Measurements from ENCODE around the gene TRIM9.

Gene TRIM9

DNA sequence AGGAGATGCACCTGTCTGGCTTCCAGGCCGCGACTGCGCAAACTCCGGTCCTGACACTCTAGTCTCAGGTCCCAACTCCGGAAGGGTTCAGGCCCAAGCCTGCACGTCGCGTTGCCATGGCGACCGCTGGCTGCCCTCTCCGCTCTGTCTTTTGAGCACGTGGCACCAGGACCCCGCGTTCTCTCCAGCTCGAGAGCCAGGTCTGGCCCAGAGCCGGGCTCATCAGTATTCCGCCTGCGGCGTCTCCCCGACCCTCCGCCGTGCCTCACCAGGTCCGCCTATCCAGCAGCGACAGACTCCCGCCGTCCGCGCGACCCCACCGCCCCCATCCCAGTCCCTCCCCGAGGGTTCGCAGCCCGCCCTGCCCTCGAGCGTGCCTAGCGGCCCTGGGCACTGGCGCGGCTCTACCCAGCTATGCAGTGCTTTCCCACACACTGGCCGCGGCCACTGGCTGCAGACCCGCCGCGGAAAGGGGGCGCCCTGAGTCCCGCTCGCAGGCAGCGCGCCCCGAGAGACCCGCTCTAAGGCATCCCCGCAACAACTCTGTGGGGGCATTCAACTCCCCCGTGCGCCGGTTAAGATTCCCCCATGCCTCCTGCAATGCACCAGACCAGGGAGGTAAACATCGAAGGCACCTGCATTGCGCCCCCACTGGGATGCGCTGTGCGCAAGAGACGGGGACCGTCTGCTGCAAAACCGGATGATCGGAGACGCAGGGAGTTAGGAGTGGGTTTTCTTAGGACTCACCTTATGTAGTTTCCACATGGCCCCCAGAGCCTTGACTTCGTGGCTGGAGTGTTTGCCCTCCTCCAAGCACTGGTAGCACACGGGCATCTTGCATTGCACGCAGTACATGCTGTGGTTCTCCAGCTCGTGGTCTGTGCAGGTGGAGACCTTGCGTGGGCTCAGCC is 1.3 kb downstream of the TRIM9 start:
- peak; percentile 29 for DNase-seq (ENCODE audit: low read depth)

DNA sequence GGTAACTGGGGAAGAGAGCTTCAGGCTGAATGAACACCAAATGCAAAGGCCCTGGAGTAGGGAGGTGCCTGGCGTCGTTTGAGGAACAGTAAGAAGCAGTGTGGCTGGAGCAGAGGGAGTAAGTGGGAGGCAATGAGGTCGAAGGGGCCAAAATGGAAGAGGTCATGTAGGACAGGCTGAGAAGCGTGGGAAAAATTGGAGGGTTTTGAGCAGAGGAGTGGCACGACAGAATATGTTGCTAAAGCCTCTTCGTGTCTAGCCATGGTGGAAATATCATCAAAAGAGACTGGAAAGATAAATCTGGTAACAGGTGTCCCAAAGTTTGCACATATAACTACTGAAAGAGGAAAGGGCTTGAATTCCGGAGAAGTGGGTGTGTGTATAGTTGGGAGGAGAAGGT is 1.9 kb downstream of the TRIM9 start:
- no peak for DNase-seq (ENCODE audit: low read depth)

DNA sequence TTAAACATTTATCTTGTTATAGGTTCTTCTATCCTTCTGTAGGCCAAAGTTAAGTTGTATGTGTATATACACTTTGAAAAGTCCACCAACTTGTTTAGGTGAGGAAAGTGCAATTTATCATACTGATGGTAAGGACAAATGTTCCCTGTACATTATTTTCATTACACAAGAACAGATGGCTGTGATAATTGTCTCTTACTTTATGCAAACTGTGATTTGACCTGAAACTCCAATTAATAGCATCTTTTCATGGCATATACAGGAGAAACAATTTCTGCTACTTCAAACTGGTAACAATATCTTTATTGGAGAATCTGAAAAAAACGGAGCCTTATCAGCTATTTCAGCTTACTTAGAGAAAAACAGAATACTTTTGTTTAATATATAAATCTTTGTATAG is 5.6 kb downstream of the TRIM9 start:
- DNase-seq (ENCODE audit: low read depth): no peak

DNA sequence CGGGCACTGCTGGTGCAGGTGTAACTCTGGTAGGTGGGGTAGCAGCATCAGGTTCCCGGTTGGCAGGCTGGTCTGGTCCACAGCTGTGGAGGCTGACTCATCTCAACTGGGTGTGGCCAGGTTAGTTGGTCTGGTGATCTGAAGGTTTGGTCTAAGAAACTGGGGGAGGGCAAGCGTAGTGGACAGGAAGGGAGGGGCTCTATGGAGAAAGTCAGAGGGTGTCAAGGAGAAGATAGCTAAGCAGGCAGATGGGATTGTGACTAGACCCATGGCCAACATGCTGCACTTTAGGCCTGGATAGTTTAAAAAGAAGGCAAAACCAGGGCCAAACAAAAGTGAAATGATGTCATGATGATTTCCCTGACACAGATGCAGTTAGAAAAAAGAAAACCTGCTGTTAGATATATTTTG is 7.9 kb downstream of the TRIM9 start:
- DNase-seq (ENCODE audit: low read depth): no peak

DNA sequence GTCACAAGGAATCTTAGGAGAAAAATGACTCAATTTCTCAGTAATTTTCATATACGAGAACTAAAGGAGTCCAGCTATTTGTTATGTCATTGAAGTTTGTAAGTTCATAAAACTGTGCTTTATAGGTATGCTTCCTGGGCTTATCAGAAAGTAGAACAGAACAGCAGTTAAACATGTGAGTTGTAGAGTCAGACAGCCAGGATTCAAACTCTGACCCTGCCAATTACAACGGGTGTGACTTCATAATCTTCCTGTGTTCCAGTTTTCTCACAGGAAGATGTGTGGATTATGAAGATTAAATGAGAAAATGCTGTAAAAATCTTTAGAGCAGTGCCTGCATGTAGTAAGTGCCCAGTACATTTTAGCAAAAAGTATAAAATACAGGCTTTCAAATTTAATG is 8.9 kb downstream of the TRIM9 start:
- no peak for DNase-seq (ENCODE audit: low read depth)

DNA sequence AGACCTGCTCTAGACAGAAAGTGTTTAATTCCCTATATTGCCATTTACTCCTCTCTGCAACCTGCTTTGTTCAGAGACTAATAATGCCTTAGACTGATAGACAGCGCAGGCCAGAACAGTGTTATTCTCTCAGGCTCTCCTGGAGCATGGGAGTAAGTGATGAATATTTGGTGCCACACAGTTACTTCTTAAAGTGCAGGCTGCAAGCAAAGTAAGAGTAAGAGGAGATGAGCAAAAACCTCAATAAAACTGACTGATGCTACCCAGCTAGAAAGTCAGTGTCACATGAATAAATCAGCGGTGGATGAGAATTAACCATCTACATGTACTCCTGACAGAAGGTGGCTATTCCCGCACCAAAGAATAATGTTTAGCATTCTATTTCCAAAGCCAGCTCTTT is 9.9 kb downstream of the TRIM9 start:
- DNase-seq (ENCODE audit: low read depth): no peak

DNA sequence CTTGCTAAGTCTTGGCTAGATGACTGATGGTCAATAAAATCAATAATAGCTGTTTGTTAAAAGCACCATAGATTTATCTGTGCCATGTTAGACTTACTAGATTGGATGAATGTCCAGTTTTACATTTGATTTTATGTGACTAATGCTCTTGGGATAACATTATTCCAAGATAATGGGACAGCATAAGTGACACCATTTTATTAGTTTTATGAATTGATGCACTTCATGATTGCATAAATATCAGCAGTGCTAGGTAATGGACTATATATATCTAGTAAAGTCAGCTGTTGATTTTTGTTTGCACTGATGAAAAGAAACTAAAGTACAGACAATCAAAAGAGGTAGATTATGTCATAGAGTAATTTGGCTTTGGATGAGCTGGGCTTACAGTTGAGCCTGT is 10.4 kb downstream of the TRIM9 start:
- DNase-seq (ENCODE audit: low read depth): no peak

DNA sequence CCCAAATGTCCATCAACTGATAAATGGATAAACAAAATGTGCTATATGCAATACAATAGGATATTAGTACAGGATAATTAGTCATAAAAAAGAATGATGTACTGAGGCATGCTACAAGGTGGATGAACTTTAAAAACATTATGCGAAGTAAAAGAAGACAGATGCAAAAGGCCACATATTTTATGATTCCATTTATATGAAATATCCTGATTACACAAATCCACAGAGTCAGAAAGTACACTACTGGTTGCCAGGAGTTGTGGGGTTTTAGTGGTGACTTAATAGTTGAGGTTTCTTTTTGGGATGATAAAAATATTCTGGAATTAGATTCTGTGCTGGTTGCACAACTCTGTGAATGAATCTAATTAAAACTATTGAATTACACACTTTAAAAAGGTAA is 12.6 kb downstream of the TRIM9 start:
- DNase-seq (ENCODE audit: low read depth): no peak

DNA sequence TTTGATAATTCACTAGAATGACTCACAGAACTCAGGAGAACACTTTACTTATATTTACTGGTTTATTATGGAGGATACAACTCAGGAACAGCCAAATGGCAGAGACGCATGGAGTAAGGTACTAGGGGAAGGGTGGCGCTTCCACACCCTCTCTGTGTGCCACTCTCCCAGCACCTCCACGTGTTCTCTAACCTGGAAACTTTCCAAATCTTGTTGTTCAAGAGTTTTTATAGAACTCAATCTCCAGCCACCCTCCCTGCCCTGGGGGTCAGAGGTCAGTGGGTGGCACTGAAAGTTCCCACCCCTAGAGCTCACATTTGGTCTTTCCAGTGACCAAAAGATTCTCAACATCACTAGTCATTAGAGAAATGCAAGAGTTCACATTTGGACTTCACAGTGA is 13.2 kb downstream of the TRIM9 start:
- no peak for DNase-seq (ENCODE audit: low read depth)

DNA sequence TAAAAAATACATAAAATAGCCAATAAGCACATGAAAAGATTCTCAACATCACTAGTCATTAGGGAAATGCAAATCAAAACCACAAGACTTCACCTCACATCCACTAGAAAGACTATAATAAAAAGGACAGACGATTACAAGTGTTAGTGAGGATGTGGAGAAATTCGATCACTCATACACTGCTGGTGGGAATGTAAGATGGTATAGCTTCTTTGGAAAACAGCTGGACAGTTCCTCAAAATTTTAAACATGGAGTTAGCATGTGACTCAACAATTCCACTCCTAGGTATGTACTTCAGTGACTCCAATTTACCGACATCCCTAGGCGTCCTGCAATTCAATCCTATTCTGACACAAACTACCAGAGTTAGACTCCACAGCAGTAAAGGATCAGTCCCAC is 13.7 kb downstream of the TRIM9 start:
- no peak for DNase-seq (ENCODE audit: low read depth)

DNA sequence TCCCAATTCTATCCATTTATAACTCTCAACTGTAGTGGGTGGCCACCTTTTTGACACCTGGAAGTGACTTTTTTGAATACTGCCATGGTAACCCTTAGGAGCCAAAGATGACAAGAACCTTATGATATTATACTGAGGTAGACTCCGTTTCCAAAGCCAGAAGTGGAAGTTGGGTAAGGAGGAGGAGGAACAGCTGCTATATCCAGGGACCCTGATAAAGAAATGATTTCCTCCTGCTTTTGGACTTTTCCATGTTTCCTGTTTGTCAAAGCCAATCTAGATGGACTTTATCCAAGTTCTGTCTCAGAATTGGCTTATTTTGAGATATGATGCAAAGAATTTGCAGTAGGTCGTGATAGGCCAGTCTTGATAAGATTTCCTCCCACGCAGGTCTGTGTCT is 14.3 kb downstream of the TRIM9 start:
- no peak for DNase-seq (ENCODE audit: low read depth)

DNA sequence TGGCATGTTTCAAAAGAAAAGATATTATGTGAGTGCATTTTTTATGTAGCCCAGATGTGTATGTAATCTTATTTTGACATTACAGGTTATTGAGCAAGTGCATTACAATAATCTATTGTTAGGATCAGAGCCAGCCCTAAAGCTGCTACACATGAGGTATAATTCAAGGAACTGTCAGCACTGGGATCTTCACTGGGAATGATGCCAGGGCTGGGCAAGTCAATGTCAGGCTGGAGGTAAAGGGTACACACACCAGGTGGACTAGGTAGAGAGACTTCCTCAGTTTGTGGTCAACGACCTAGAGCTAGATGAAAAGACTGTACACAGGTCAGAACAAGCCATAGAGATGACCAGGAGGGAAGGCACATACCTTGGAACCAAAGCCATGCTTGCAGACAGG is 15.4 kb downstream of the TRIM9 start:
- DNase-seq (ENCODE audit: low read depth): no peak

DNA sequence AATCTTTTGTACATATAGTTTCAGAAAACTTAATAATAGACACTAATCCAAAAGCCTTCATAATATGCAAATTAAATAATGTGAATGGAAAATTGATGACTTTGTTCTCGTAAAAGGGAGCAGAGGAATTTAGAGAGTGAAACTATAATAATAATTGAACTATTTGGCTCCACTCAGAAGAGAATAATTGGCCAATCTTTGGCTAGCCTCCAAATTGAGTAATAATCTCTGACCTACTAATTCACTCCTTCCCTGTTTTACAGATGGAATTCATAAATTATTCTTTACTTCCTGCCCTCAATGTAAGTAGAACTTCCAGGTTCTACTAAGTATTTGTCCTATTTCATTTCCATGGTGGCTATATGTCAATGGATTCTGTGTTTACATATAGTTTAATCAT is 15.8 kb downstream of the TRIM9 start:
- DNase-seq (ENCODE audit: low read depth): no peak

DNA sequence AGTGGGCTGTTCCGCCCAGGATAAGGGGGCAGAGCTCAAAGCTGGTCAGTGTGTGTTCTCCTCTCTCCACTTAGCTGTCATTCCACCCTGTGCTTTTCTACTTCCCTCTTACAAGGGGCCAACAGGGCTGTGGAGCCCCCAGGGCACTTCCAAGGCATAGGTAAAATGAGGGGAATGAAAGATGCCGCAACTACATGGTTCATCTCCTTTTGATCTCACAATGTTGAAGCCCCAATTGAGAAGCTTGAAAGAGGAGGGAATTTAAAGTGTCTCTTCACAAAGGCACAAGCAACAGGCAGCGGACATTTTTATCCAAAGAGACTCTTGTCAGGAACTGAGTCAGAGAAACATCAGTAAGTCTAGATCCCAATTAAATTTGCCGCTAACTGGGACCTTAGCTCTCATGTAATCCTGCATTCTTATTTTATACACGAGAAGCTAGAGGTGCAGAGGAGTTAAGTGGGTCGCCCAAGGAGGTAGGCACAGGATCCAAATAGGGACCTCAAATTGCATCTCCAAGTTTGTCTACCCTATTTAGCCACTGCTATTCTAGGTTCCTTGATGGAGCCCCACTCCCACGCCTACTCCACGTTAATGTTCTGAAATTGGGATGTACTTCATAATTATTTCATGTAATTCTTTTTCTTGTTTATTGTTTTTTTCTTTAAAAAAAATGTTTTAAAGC is 20.1 kb downstream of the TRIM9 start:
- no peak for DNase-seq (ENCODE audit: low read depth)

DNA sequence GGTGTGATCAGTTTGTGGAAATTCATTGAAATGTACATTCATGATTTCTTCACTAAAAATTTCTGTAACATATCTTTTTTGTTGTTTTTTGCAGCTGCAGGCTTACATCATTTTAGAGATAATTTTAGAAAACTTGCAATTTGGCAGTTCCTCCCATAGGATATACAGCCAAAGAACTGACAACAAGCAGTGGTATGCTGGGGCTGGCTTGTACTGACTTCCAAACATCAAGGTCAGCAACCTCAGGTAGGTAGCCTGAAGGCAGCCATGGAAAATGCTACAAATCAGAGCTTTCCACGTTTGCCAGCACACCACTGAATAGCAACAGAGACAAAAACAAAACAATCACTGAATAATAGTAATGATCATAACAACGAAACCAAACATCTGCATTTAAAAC is 21.2 kb downstream of the TRIM9 start:
- DNase-seq (ENCODE audit: low read depth): no peak

DNA sequence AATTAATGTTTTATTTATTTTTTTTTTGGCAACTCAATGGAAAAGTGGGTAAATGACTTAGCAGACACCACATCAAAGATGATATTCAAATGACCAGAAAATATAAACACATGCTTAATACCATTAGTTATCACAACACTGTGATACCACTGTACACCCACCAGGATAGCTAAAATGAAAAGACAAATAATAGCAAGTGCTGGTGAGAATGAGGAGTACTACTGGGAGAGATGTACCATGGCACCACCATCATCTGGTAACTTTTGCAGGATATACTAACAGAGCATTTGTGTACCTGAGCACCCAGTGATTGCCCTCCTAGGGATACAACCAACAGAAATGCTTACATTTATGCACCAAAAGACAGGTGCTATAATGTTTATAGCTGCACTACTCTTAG is 21.9 kb downstream of the TRIM9 start:
- no peak for DNase-seq (ENCODE audit: low read depth)

DNA sequence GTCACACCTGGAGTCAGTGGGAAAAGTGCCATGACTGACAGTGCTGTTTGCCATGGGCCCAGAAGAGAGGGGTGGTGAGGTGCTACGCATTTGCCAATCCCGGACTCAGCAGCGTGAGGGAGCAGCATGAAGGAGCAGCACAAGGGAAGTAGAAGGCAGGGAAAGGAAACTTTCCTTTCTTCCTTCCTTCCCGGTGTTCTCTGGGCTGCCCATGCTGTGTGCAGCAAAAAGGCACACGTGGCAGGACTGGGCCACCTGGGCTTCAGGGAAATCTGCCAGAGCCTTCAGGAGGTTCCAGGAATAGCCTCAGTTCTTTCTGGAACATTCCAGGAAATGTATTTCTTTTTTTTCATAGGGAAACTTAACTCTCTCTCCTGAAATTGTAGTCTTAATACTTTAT is 23.0 kb downstream of the TRIM9 start:
- DNase-seq (ENCODE audit: low read depth): no peak

DNA sequence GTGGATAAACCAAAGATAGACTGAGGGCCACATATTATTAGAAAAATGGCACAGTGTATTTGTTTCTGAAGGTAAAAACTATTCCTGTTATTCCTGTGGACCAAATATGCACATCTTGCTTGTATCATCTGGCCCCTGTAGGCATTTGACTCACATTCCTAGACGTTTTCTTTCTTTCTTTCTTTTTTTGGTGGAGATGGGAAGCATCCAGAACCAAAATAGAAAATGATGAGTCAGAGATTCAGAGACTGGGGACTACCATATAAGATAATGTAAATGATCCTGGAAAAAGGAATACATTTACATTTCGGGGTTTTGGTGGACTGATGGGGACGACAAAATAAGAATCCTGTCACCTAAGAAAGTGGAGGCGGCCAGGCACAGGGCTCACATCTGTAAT is 24.2 kb downstream of the TRIM9 start:
- DNase-seq (ENCODE audit: low read depth): no peak

DNA sequence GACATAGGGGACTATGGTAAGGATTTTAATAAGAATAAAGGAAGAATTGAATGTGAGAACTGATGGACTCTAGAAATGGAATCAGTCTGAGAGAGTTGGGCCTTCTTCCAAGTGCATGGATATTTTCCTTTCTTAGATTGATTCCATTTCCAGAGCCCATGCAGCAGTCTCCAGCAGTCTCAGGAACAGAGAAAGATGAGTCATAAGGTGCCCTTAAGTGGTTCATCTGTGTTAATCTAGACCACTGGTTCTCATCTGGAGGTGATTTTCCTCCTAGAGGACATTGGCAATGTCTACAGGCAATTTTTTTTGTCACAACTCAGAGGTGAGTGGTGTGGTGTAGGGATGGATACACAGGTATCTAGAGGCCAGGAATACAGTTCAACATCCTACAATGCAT is 25.9 kb downstream of the TRIM9 start:
- no peak for DNase-seq (ENCODE audit: low read depth)

DNA sequence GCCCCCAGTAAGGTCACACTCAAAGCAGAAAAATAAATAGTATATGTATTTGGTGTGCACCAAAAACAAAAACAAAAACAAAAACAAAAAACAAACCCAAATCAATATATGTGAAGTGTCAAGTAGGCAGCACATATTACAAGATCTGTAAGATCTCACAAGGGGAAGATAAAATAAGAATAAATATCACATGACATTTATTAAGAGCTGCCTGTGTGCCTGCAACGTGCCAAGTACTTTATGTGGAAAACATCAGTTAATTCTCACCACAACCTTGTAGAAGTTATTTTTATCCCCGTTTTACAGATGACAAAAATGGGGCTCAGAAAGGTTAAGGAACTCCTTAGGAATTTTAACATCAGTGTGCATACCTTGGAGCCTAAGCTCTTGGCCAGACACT is 26.6 kb downstream of the TRIM9 start:
- no peak for DNase-seq (ENCODE audit: low read depth)

DNA sequence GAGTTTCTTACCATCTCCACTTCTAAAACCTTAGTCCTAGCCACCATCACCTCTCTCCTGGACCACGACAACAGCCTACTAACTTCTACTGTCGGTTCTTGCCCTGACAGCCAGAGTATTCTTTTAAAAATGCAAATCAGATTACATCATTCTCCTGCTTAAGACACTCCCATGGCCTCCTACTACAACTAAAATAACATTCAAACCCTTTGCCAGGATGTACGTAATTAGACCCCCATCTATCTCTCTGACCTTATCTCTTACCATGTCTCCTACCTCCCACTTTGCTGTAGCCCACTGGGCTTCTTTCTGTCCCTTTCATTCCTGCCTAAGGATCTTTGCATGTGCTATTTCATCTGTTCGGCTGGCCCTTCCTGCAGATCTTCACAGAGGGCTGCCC is 27.6 kb downstream of the TRIM9 start:
- no peak for DNase-seq (ENCODE audit: low read depth)

DNA sequence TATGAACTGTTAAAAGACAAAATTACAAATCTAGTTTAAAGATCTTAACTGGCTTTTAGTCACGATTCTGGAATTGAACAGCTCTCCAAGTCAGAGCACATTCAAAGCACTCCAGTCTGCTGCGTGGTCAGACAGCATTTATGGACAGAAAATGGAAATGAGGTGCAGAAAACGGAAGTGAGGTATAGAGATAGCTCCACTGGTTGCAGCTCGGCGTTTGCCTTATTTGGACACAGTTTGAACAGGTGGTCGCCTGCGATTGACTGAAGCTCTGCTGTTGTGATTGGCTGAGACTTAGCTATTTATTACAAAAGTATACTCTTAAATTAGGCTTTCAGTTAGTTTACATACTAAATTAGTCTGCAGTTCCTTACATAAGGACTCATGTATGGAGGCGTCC is 28.3 kb downstream of the TRIM9 start:
- DNase-seq (ENCODE audit: low read depth): no peak

DNA sequence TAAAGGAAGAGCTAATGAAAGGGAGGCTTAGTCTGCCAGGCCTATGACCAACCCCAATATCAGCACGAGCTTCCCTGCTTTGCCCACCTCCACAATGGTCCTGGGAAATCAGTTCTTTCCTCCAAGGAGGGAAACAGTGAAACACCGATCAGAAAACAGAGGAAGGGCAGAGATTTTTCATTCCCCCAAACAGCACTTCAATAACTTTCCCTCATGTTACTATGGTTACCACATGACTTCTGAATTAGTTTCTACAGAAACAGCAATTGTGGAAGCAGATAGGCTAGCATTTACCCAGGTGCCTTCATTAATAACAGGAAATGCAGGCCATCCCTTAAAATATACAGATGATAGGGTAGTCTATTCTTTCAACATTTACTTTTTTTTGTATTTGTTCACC is 35.9 kb downstream of the TRIM9 start:
- no peak for DNase-seq (ENCODE audit: low read depth)

DNA sequence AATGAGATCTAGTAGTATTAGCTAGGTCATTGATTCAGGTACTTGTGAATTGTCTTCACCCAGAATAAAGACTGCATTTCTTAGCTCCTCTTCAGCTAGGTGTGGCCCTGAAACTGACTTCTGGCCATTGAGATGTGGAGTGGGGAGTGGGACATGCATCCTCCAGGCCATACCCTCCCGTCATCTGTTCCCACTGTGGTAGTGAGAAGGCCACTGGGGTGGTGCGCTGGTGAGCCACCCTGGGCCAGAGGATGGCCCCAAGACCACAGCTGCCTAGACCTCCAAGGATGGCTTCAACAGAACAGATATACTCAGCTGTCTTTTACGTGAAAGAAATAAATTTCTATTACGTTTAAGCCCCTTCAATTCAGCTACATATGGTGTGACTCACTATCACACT is 36.5 kb downstream of the TRIM9 start:
- no peak for DNase-seq (ENCODE audit: low read depth)

All from activated T-cell treated with anti-CD3 and anti-CD28 coated beads for 1 hour (primary cell).